Right lobe of liver (tissue), 6 donors: ENCODE data around the gene SHC2. TPM values are rescaled to one million over a fixed set of nuclear protein-coding genes. Genes with fewer than 3 reads are reported as not detected.
"Not testable (repeated sequence)": the region's sequence is repeated elsewhere in the genome, so short reads cannot be mapped to it uniquely, and the experiment has no call there.

Experiments
- ATAC-seq, 4 donors: fragments of 200-7000 bp; cut with Tn5 transposase; one replicate each; pipeline ENCODE4 v1.9.1; 2020; ENCODE audit warnings: mild to moderate bottlenecking in 4 of 4, moderate library complexity in 4 of 4
- DNase-seq, 3 donors: peaks; one replicate each; pipeline ENCODE4 v3.0.0-alpha.2; 2020
- H3K27ac ChIP-seq, 3 donors: fragments of 200-600 bp; one replicate each; pipeline ENCODE4 v1.8.0; 2022
- H3K27me3 ChIP-seq, 2 donors: fragments of 200-600 bp; one replicate each; pipeline ENCODE4 v1.8.0; 2022
- H3K36me3 ChIP-seq, 4 donors: fragments of 200-600 bp; sonication (generic) in 1 of 4; one replicate each; pipeline versions ENCODE4 v1.5.1 to v1.8.0; 2017 to 2022; ENCODE audit warnings: control low read depth in 1 of 4
- H3K4me1 ChIP-seq, 4 donors: fragments of 200-600 bp; sonication (generic) in 1 of 4; one replicate each; pipeline versions ENCODE4 v1.5.1 to v1.8.0; 2017 to 2022; ENCODE audit warnings: control low read depth in 1 of 4
- H3K4me3 ChIP-seq, 3 donors: fragments of 200-600 bp; one replicate each; pipeline ENCODE4 v1.8.0; 2022
- H3K9me3 ChIP-seq, 4 donors: fragments of 200-600 bp; sonication (generic) in 1 of 4; one replicate each; pipeline versions ENCODE4 v1.5.1 to v1.8.0; 2017 to 2022; ENCODE audit warnings: control low read depth in 1 of 4
- POLR2A ChIP-seq: fragments of 450-650 bp; IDR thresholded peaks from one replicate; pipeline ENCODE4 v1.6.1; 2017; ENCODE audit warnings: antibody characterized with exemption, mild to moderate bottlenecking
- WGBS: methylation state at CpG from one replicate; pipeline ENCODE4 v1.1.6; 2018; ENCODE audit warnings: low coverage, low lambda C conversion rate; ENCODE audit not compliant: insufficient coverage; ENCODE audit errors: missing lambda C conversion rate; 5-methylcytosine and 5-hydroxymethylcytosine counted together
- intact Hi-C, 2 donors: fragments of 100-400 bp; cut with DNase I; formaldehyde crosslinking; loops; one replicate each; pipeline versions ENCODE4 v1.11.2 to v1.14.1; 2022
- total RNA-seq, 6 experiments: library from RNA; depleted of rRNA in 2 of 6; stranded (reverse); fragments of >200 nt in 2 of 6; fragmentation: NEBNext Ultra II Directional in 3 of 6; extraction: Animal tissue kit (Norgen Biotek cat#: 25700) in 3 of 6; gene quantifications; one replicate each; pipeline versions ENCODE4 v1.1.0 to v1.2.4, GENCODE V29; 2016 to 2023
- TF ChIP-seq, protein P1 (sequence below), 4 donors: fragments of 200-600 bp in 3 of 4; fragments of 450-650 bp in 1 of 4; IDR thresholded peaks; one replicate each; pipeline versions ENCODE4 v1.5.1 to v1.8.0; 2016 to 2022; ENCODE audit warnings: antibody characterized with exemption in 4 of 4, mild to moderate bottlenecking in 2 of 4
- donor health status: DM: no; HTN: yes; CAD: no.
- donor health status: DM: no; HTN: no; CAD: no.
- donor health status: DM: no; HTN: no; CAD: no.
- donor health status: DM: no; HTN: yes; CAD: no.
- donor health status: DM: no; HTN: yes; CAD: no.

SHC2 gene
- total RNA-seq, 6 experiments from 2014 or later, result 48.4 to 69.9 (median 59.1) TPM

DNA sequence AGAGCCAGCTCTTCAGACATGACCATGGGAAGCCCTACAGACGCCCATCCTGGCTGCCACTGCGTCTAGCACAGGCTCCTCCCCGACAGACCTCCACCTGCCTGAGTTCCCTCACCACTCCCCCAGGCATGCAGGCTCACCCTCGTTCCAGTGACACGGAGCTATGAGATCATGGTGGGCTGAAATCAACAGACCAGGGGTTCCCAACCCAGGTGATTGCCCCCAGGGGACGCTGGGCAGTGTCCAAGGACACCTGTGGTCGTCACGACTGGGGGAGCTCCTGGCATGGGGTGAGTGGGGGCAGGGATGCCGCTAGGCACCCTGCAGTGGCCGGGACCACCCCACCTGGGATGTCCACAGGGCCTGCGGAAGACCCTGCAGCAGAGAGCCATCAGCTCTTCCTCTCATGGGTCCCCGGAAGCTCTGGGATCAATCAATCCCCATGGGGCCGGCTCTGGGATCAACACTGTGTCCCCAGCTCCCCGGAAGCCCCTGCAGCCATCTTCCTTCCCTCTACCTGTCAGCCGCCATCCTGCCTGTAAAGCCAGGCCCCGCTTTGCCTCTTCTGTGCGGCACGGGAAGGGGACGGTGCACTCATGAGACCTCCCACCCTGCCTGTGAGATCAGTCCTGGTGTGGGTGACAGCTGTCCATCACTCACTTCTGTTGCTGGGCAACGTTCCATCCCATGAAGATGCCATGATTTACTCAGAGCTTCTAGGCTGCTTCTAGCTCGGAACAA is 22.7 kb upstream of the SHC2 start:
- Histone ChIP-seq H3K9me3 (no peaks in the 10 kb centered on the region), H3K4me1 (peaks cover 0 to 2% (median 0%) of the 10 kb centered on the region in 4 donors), H3K4me3 (no peak overlapping the region), H3K27me3 (no peaks in the 10 kb centered on the region), H3K36me3 (no peaks in the 10 kb centered on the region), H3K27ac (no peak overlapping the region)
- WGBS, result 42% methylated on average over 13 of the region's 21 CpGs
- TF ChIP-seq, protein P1, sequence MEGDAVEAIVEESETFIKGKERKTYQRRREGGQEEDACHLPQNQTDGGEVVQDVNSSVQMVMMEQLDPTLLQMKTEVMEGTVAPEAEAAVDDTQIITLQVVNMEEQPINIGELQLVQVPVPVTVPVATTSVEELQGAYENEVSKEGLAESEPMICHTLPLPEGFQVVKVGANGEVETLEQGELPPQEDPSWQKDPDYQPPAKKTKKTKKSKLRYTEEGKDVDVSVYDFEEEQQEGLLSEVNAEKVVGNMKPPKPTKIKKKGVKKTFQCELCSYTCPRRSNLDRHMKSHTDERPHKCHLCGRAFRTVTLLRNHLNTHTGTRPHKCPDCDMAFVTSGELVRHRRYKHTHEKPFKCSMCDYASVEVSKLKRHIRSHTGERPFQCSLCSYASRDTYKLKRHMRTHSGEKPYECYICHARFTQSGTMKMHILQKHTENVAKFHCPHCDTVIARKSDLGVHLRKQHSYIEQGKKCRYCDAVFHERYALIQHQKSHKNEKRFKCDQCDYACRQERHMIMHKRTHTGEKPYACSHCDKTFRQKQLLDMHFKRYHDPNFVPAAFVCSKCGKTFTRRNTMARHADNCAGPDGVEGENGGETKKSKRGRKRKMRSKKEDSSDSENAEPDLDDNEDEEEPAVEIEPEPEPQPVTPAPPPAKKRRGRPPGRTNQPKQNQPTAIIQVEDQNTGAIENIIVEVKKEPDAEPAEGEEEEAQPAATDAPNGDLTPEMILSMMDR (IDR thresholded peaks at IDR 0.05), result no peak
- no peak for TF ChIP-seq POLR2A
- intact Hi-C loops, result no loop called here
- DNase-seq, result no peak
- no peak for ATAC-seq

DNA sequence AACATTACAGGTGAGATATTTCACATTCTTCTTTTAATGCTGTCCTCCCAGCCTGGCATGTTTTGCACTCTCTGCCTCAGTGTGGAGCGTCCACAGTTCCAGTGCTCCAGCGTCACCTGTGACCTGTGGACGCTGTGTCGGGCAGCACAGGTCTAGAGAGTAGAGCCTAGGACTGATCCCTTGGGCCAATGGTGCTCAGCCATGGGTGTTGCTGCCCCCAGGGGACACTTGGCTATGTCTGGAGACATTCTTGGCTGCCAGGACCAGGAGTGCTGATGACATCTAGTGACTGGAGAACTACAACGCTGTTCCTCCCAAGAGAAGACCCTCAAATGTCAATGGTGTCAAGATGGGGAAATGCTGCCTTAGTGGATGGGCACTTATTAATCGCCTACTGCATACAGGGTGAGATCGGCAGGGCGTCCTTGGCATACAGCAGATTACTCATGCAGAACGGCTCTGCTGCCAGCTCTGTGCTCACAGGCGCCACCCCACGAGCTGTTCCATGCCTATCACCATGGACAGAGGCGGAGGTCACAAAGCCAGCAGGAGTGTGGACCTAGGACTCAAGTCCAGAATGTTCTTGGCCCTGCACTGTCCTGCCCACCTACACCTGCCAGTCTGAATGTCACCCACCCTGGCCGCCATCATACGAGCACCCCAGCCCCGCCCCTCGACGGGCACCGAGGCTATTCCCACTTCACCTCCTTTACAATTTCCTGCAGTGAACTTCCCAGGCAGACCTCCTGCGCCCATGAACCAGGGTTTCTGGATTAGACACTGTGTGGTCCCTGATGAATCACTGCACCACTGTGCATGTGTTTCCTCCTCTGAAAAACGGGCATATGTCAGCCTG is 21.6 kb upstream of the SHC2 start:
- ATAC-seq (peak; percentile 15 to 46 (median 32)), DNase-seq (no peak)
- Histone ChIP-seq H3K27me3 (no peaks in the 10 kb centered on the region), H3K36me3 (no peaks in the 10 kb centered on the region), H3K4me3 (no peak overlapping the region), H3K27ac (no peak overlapping the region), H3K4me1 (peaks cover 0 to 2% (median 0%) of the 10 kb centered on the region in 4 donors), H3K9me3 (no peaks in the 10 kb centered on the region)
- 50% methylated on average over 10 of the region's 20 CpGs for WGBS
- no peak for TF ChIP-seq POLR2A
- TF ChIP-seq, protein P1 (IDR thresholded peaks at IDR 0.05), result peak in 1 of 4 donors; percentile 11
- intact Hi-C loops, result no loop called here

DNA sequence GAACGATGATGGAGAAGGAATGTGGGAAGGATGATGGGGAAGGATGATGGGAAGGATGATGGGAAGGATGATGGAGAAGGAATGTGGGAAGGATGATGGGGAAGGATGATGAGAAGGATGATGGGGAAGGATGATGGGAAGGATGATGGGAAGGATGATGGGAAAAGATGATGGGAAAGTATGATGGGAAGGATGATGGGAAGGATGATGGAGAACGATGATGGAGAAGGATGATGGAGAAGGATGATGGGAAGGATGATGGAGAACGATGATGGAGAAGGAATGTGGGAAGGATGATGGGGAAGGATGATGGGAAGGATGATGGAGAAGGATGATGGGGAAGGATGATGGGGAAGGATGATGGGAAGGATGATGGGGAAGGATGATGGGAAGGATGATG is 20.3 kb upstream of the SHC2 start:
- WGBS, result 79% methylated on average over 2 of the region's 3 CpGs
- H3K27me3 ChIP-seq, H3K4me1 ChIP-seq, H3K36me3 ChIP-seq, H3K9me3 ChIP-seq, intact Hi-C loops, H3K27ac ChIP-seq, ATAC-seq, DNase-seq, H3K4me3 ChIP-seq: not testable (repeated sequence)

DNA sequence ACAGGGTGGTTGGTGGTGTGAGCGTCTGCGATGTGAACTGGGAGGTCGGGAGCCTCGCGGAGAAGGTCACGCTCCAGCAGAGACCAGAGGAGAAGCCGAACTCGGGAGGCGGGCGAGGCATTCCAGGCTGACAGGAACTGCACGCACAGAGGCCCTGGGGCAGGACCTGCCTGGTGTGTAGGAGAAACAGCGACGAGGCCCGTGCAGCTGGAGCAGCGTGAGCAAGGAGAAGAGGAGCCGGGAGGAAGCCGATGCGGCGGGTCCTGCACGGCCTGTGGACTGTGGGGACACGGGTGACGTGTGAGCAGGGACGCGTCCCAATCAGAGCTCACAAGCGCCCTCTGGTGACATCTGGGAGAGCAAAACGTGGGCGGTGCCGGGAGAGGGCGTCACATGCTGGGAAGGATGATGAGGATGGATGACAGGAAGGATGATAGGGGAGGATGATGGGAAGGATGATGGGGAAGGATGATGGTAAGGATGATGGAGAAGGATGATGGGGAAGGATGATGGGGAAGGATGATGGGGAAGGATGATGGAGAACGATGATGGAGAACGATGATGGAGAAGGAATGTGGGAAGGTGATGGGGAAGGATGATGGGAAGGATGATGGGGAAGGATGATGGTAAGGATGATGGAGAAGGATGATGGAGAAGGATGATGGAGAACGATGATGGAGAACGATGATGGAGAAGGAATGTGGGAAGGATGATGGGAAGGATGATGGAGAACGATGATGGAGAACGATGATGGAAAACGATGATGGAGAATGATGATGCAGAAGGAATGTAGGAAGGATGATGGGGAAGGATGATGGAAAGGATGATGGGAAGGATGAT is 19.4 kb upstream of the SHC2 start:
- peak; percentile 91 to 99 (median 95) for ATAC-seq
- 24% methylated on average over 35 of the region's 36 CpGs for WGBS
- intact Hi-C loops, result no loop called here
- TF ChIP-seq, protein P1 (IDR thresholded peaks at IDR 0.05), result peak; percentile 62 to 75 (median 74)
- TF ChIP-seq POLR2A, result no peak
- Histone ChIP-seq H3K9me3 (no peaks in the 10 kb centered on the region), H3K36me3 (no peaks in the 10 kb centered on the region), H3K4me1 (peaks cover 0 to 2% (median 0%) of the 10 kb centered on the region in 4 donors), H3K27me3 (no peaks in the 10 kb centered on the region), H3K4me3 (peak overlapping the region in 1 of 3 donors; percentile 23), H3K27ac (peak overlapping the region in 2 of 3 donors; percentile 27 to 34)
- DNase-seq, result peak; percentile 81 to 84 (median 83)
